MG63 (cell line): ENCODE data around the gene FXYD2. TPM values are rescaled to one million over a fixed set of nuclear protein-coding genes. Genes with fewer than 3 reads are reported as not detected.
"Not testable (repeated sequence)": the region's sequence is repeated elsewhere in the genome, so short reads cannot be mapped to it uniquely, and the experiment has no call there.

ENCODE experiments used
- DNase-seq: peaks from one replicate; pipeline ENCODE4 v3.0.0-alpha.2; 2020
- H3K27me3 ChIP-seq: fragments of 250-450 bp; sonication (Bioruptor Pico); 2 replicates; pipeline ENCODE4 v1.5.1; 2020; ENCODE audit warnings: mild to moderate bottlenecking, moderate library complexity
- H3K36me3 ChIP-seq: fragments of 250-450 bp; sonication (Bioruptor Pico); 2 replicates; pipeline ENCODE4 v1.5.1; 2020; ENCODE audit warnings: mild to moderate bottlenecking, moderate library complexity
- H3K4me3 ChIP-seq: fragments of 250-450 bp; sonication (Bioruptor Pico); 2 replicates; pipeline ENCODE4 v1.5.1; 2020; ENCODE audit warnings: mild to moderate bottlenecking, moderate library complexity
- H3K9me3 ChIP-seq: fragments of 250-450 bp; sonication (Bioruptor Pico); 2 replicates; pipeline ENCODE4 v1.5.1; 2020; ENCODE audit warnings: mild to moderate bottlenecking, moderate library complexity
- total RNA-seq: library from RNA; depleted of rRNA; stranded (reverse); fragments of >200 nt; shearing (Covaris generic); gene quantifications from 2 replicates; pipeline ENCODE4 v1.2.3, GENCODE V29; 2014; ENCODE audit warnings: low replicate concordance; rRNA removed

Gene FXYD2
- not detected in 2 replicates for total RNA-seq

- DNase-seq, result no peak
- no peaks in the 10 kb centered on the region for H3K36me3 ChIP-seq
- no peaks in the 10 kb centered on the region for H3K27me3 ChIP-seq
- H3K4me3 ChIP-seq, result no peak within 1 kb of the TSS
- no peaks in the 10 kb centered on the region for H3K9me3 ChIP-seq
Observed at GRCh38 chr11:117824571-117825537, at the start of gene FXYD2. FXYD2 (minus strand) TSS chr11:117824744; CDS start chr11:117824678, 66 bp downstream.

- no peaks in the 10 kb centered on the region for H3K9me3 ChIP-seq
- H3K27me3 ChIP-seq, result peaks cover 23% of the 10 kb centered on the region
- H3K36me3 ChIP-seq, result no peaks in the 10 kb centered on the region
- DNase-seq, result no peak
- H3K4me3 ChIP-seq, result no peak overlapping the region
Observed at GRCh38 chr11:117873828-117874125, 49.2 kb upstream of the FXYD2 start.

GRCh38 chr11:117872975-117873827, 48.7 kb upstream of the FXYD2 start:
- H3K27me3 ChIP-seq, result peaks cover 23% of the 10 kb centered on the region
- H3K4me3 ChIP-seq, result no peak overlapping the region
- no peaks in the 10 kb centered on the region for H3K9me3 ChIP-seq
- no peaks in the 10 kb centered on the region for H3K36me3 ChIP-seq
- DNase-seq, result no peak

GRCh38 chr11:117872420-117872961, 47.9 kb upstream of the FXYD2 start:
- peaks cover 23% of the 10 kb centered on the region for H3K27me3 ChIP-seq
- no peak for DNase-seq
- H3K4me3 ChIP-seq, result no peak overlapping the region
- no peaks in the 10 kb centered on the region for H3K36me3 ChIP-seq
- H3K9me3 ChIP-seq, result no peaks in the 10 kb centered on the region

GRCh38 chr11:117871784-117872183, 47.2 kb upstream of the FXYD2 start:
- Histone ChIP-seq H3K36me3 (no peaks in the 10 kb centered on the region), H3K4me3 (no peak overlapping the region), H3K27me3 (peaks cover 16% of the 10 kb centered on the region), H3K9me3 (no peaks in the 10 kb centered on the region)
- DNase-seq, result no peak

- DNase-seq, result no peak
- Histone ChIP-seq H3K4me3 (no peak overlapping the region), H3K9me3 (no peaks in the 10 kb centered on the region), H3K27me3 (peaks cover 11% of the 10 kb centered on the region), H3K36me3 (no peaks in the 10 kb centered on the region)
Observed at GRCh38 chr11:117871160-117871559, 46.6 kb upstream of the FXYD2 start.

GRCh38 chr11:117870103-117870952, 45.8 kb upstream of the FXYD2 start:
- Histone ChIP-seq H3K9me3 (no peaks in the 10 kb centered on the region), H3K27me3 (peaks cover 3% of the 10 kb centered on the region), H3K36me3 (no peaks in the 10 kb centered on the region), H3K4me3 (no peak overlapping the region)
- DNase-seq, result no peak

GRCh38 chr11:117869604-117870003, 45.1 kb upstream of the FXYD2 start:
- Histone ChIP-seq H3K27me3 (no peaks in the 10 kb centered on the region; the same call in 1 of the 2 replicates), H3K9me3 (no peaks in the 10 kb centered on the region), H3K36me3 (no peaks in the 10 kb centered on the region), H3K4me3 (no peak overlapping the region)
- DNase-seq, result no peak

GRCh38 chr11:117868815-117869561, 44.4 kb upstream of the FXYD2 start:
- Histone ChIP-seq H3K9me3 (no peaks in the 10 kb centered on the region), H3K27me3 (no peaks in the 10 kb centered on the region), H3K4me3 (no peak overlapping the region), H3K36me3 (no peaks in the 10 kb centered on the region)
- DNase-seq, result no peak

GRCh38 chr11:117868088-117868487, 43.5 kb upstream of the FXYD2 start:
- no peaks in the 10 kb centered on the region for H3K9me3 ChIP-seq
- no peak overlapping the region for H3K4me3 ChIP-seq
- H3K27me3 ChIP-seq, result no peaks in the 10 kb centered on the region
- DNase-seq, result no peak
- H3K36me3 ChIP-seq, result no peaks in the 10 kb centered on the region

GRCh38 chr11:117866526-117866925, 42.0 kb upstream of the FXYD2 start:
- no peak for DNase-seq
- Histone ChIP-seq H3K9me3 (no peaks in the 10 kb centered on the region), H3K27me3 (no peaks in the 10 kb centered on the region), H3K4me3 (no peak overlapping the region), H3K36me3 (no peaks in the 10 kb centered on the region)

GRCh38 chr11:117865546-117865945, 41.0 kb upstream of the FXYD2 start:
- not testable (repeated sequence) for H3K36me3 ChIP-seq, H3K4me3 ChIP-seq, H3K9me3 ChIP-seq, H3K27me3 ChIP-seq, DNase-seq

GRCh38 chr11:117863383-117863782, 38.8 kb upstream of the FXYD2 start:
- Histone ChIP-seq H3K36me3 (no peaks in the 10 kb centered on the region), H3K27me3 (no peaks in the 10 kb centered on the region), H3K4me3 (no peak overlapping the region), H3K9me3 (no peaks in the 10 kb centered on the region)
- no peak for DNase-seq

- H3K4me3 ChIP-seq, result no peak overlapping the region
Observed at GRCh38 chr11:117862753-117863152, 38.2 kb upstream of the FXYD2 start.

GRCh38 chr11:117862019-117862725, 37.6 kb upstream of the FXYD2 start:
- H3K9me3 ChIP-seq, result no peaks in the 10 kb centered on the region
- no peak overlapping the region for H3K4me3 ChIP-seq
- no peaks in the 10 kb centered on the region for H3K36me3 ChIP-seq
- H3K27me3 ChIP-seq, result no peaks in the 10 kb centered on the region
- no peak for DNase-seq

More at GRCh38 chr11:117862753-117863152, 38.2 kb upstream of the FXYD2 start:
- Histone ChIP-seq H3K27me3 (no peaks in the 10 kb centered on the region), H3K36me3 (no peaks in the 10 kb centered on the region), H3K9me3 (no peaks in the 10 kb centered on the region)
- no peak for DNase-seq
